ENCODE data around the gene ACYP1.

DNA sequence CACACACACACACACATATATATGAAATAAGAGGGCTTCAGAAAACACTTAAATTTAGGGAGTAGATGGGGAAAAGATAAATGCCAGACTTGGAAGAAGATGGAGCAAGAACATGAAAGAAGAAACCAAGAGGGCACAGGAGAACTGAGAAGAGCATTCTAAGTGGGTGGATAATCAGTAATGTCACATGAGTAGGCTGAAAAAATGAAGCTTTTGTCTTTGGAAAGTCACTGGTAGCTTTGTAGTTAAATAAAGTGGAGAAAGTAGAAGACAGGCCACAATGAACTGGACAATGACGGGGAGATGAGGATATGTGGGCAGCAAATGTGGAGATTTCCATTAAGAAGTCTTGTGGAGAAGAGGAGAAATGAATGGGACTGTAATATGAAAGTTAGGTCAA lies 3.4 kb upstream of the ACYP1 start:
- TF ChIP-seq REST (IDR thresholded peaks at IDR 0.05; ENCODE audit: borderline replicate concordance in 1 of 2, low read depth in 1 of 2, low read length in 2 of 2) (no peak), SRY (CRISPR knock-in tag; IDR thresholded peaks at IDR 0.05) (no peak), ZNF382 (CRISPR knock-in tag; IDR thresholded peaks at IDR 0.05; ENCODE audit: borderline replicate concordance) (no peak), CREBL2 (CRISPR knock-in tag; IDR thresholded peaks at IDR 0.05; ENCODE audit: borderline replicate concordance) (no peak), HNRNPL (IDR thresholded peaks at IDR 0.05; ENCODE audit: low read depth, low read length) (no peak), MAZ (IDR thresholded peaks at IDR 0.05; ENCODE audit: borderline replicate concordance, low read depth, low read length) (no peak), MAZ (CRISPR knock-in tag; IDR thresholded peaks at IDR 0.05; ENCODE audit: low read depth) (no peak), CTCF (CRISPR knock-in tag; IDR thresholded peaks at IDR 0.05) (no peak), ELF1 (CRISPR knock-in tag; IDR thresholded peaks at IDR 0.05) (no peak), NBN (conservative IDR thresholded peaks at IDR 0.05) (no peak), PHF21A (CRISPR knock-in tag; IDR thresholded peaks at IDR 0.05) (no peak), EZH2 (conservative IDR thresholded peaks at IDR 0.05; ENCODE audit: low read depth, low read length) (no peak), POLR2AphosphoS5 (IDR thresholded peaks at IDR 0.05; ENCODE audit: low read depth, low read length) (no peak), XBP1 (CRISPR knock-in tag; IDR thresholded peaks at IDR 0.05) (no peak), RAD21 (CRISPR knock-in tag; IDR thresholded peaks at IDR 0.05) (no peak)

All from HepG2 (cell line).